HEK293 (cell line): ENCODE measurements around the gene CCDC178.

ENCODE experiments used
- ZNF274 ChIP-seq, 2 experiments: fragments of 200-500 bp in 1 of 2; fragments of 450-650 bp in 1 of 2; sonication (Bioruptor generic) in 1 of 2; formaldehyde crosslinking in 1 of 2; IDR thresholded peaks; 2 replicates each; pipeline versions ENCODE4 v1.5.1 to v1.6.1; 2014 to 2016; ENCODE audit warnings: borderline replicate concordance in 1 of 2, inconsistent platforms in 1 of 2, low read length in 1 of 2, missing biosample characterization in 1 of 2, missing genetic modification characterization in 1 of 2
- ZNF292 ChIP-seq: fragments of 450-650 bp; formaldehyde crosslinking; IDR thresholded peaks from 2 replicates; pipeline ENCODE4 v1.5.1; 2016; ENCODE audit warnings: low read depth, missing biosample characterization, missing genetic modification characterization, borderline replicate concordance
- ZNF777 ChIP-seq: fragments of 450-650 bp; formaldehyde crosslinking; IDR thresholded peaks from 2 replicates; pipeline ENCODE4 v1.5.1; 2017; ENCODE audit warnings: missing biosample characterization, missing genetic modification characterization, borderline replicate concordance
- TF ChIP-seq, protein P1 (sequence below): fragments of 450-650 bp; formaldehyde crosslinking; IDR thresholded peaks from 2 replicates; pipeline ENCODE4 v1.5.1; 2016; ENCODE audit warnings: missing biosample characterization, missing genetic modification characterization

DNA sequence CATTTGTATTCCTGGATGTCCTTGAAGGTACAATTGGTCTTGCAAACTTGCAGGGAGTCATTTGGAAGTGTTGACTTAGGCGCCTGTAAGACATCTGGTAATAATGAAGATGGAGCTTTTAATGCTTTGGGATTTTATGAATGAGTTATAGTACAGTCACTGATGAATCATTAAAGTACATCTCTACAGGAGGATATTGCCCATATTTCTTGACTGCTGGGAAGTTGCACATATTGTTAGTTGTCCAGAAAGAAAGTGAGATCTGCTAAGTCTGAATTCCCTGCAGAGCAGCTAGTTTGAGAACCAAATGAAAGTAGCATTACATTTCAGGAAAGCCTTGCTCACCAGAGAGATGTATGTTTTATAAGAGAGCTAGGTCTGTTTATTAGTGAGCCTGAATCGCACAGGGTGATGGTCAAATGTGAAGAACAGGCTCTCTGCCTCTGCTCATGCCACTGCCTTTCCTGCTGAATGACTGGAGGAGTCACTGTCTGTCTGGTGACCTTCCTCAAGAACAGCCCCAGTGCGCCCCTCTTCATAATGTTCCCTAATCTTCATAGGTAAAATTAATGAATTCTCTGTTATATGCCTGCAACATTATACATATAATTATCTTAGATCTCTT is 528.7 kb downstream of the CCDC178 start:
- no peak for TF ChIP-seq ZNF292 (tag by site-specific recombination)
- TF ChIP-seq ZNF274 (IDR thresholded peaks at IDR 0.05; ENCODE audit: low read length) = no peak
- no peak for TF ChIP-seq ZNF274 (tag by site-specific recombination; IDR thresholded peaks at IDR 0.05; ENCODE audit: borderline replicate concordance)
- TF ChIP-seq ZNF777 = no peak
- TF ChIP-seq, protein P1, sequence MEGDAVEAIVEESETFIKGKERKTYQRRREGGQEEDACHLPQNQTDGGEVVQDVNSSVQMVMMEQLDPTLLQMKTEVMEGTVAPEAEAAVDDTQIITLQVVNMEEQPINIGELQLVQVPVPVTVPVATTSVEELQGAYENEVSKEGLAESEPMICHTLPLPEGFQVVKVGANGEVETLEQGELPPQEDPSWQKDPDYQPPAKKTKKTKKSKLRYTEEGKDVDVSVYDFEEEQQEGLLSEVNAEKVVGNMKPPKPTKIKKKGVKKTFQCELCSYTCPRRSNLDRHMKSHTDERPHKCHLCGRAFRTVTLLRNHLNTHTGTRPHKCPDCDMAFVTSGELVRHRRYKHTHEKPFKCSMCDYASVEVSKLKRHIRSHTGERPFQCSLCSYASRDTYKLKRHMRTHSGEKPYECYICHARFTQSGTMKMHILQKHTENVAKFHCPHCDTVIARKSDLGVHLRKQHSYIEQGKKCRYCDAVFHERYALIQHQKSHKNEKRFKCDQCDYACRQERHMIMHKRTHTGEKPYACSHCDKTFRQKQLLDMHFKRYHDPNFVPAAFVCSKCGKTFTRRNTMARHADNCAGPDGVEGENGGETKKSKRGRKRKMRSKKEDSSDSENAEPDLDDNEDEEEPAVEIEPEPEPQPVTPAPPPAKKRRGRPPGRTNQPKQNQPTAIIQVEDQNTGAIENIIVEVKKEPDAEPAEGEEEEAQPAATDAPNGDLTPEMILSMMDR = no peak
